ENCODE measurements around the gene MBOAT1.
A peak's percentile ranks its signal among the peaks of the same experiment; 100 is the strongest.

MBOAT1 gene

DNA sequence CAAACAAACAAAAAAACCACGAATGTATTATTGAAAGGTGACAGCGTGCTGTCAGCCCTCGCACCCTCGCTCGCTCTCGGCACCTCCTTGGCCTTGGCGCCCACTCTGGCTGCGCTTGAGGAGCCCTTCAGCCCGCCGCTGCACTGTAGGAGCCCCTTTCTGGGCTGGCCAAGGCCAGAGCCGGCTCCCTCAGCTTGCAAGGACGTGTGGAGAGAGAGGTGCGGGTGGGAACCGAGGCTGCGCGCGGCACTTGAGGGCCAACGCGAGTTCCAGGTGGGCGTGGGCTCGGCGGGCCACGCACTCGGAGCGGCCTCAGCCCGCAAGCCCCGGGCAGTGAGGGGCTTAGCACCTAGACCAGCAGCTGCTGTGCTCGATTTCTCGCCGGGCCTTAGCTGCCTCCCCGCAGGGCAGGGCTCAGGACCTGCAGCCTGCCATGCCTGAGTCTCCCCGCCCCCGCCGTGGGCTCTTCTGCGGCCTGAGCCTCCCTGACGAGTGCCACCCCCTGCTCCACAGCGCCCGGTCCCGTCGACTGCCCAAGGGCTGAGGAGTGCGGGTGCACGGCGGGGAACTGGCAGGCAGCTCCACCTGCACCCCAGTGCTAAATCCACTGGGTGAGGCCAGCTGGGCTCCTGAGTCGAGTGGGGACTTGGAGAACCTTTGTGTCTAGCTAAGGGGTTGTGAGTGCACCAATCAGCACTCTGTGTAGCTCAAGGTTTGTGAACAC is 20.9 kb upstream of the MBOAT1 start:
- DNase-seq: no peak

GRCh38 chr6:20232188-20232587 is 19.9 kb upstream of the MBOAT1 start:
- DNase-seq: no peak

GRCh38 chr6:20230401-20231119 is 18.3 kb upstream of the MBOAT1 start:
- no peak for DNase-seq

DNA sequence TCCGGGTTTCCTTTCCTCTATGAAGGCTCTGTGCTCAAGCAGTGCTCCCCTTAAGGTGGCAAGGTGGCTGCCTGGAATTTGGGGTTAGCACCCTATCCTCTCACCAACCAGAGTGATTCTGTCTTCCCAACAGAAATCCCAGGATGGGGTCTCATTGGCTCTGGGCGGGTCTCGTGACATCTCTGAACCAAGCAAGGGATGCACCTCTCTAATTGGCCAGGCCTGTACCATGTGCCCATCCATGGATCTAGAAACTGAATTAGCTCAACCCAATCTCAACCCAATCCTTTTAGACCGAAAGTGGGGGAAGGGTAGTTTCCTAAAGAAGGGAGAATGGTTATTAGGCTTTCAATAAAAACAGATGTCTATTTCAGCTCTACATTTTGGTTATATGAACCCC is 17.6 kb upstream of the MBOAT1 start:
- DNase-seq: no peak

- DNase-seq: no peak
Measured at GRCh38 chr6:20227350-20227749, 15.1 kb upstream of the MBOAT1 start.

GRCh38 chr6:20223141-20223540 is 10.9 kb upstream of the MBOAT1 start:
- no peak for DNase-seq

- DNase-seq: no peak
Measured at GRCh38 chr6:20221421-20221820, 9.2 kb upstream of the MBOAT1 start.

DNA sequence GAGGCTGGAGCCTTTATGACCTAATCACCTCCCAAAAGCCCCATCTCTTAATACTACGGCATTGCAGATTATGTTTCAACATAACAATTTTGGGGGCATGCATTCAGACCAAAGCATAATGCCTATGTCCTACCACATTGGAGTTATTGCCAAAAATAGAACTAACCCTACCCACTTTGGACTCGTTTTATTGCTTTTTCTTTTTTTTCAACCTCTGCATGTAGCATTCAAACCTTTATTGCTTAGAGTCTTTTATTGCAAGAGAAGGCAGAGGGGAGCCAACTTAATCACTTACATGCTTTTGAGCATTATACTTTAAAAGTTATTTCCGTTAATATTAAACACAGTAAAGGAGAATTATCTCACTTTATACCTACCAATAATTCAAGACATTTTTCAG is 8.1 kb upstream of the MBOAT1 start:
- DNase-seq: no peak

DNA sequence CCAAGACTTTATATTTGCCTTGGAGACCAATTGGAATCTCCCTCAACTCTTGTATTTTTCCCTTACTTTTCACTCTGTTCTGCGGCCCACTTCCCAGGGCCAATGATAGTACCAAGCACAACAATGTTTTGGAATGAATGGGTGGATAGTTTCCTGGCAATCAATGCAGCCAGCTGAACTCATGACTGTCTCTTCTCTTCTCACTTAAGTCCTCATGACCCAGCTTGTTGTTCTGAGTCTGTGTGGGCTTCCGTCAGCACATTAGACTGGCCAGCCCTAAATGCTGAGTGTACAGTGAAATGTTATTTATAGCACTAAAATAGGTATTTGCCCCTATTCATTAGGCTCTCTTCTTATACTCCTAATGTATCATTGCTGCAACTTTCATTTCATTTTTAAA is 5.6 kb upstream of the MBOAT1 start:
- no peak for DNase-seq

- DNase-seq: no peak
Measured at GRCh38 chr6:20217324-20217855, 5.1 kb upstream of the MBOAT1 start.

- DNase-seq: no peak
Measured at GRCh38 chr6:20215310-20215709, 3.0 kb upstream of the MBOAT1 start.

DNA sequence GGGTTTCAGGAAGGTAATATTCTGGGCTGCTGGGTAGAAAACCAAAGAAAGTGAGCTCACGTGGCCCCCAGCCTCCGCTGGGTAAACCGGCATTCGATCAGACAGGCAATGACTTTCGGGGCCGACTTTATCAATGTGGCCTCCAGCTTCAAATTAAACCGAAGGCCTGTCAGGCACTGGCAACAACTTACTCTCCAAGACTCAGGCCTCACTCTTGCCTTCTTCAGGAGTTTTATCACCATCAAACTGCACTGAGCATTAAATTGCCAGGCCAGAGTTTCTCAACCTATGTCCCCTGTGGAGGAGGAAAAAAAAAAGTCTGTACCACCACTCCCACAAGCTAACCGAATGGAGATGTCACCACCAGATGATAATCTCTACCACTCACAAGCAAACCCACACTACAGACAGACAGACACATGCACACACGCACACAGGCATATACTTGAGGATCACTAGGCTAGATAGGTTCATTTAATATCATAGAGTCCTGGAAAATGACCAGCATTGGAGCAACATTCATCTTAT is 1.1 kb upstream of the MBOAT1 start:
- peak in 1 of 3 experiments; percentile 41 for DNase-seq

- peak; percentile 33 to 88 (median 87) for DNase-seq
Measured at GRCh38 chr6:20211941-20212391, 303 bp downstream of the MBOAT1 start.

- peak in 1 of 3 experiments; percentile 24 for DNase-seq
Measured at GRCh38 chr6:20211037-20211940, 980 bp downstream of the MBOAT1 start.

GRCh38 chr6:20210158-20210557 is 2.1 kb downstream of the MBOAT1 start:
- no peak for DNase-seq

- DNase-seq: no peak
Measured at GRCh38 chr6:20208687-20209378, 3.4 kb downstream of the MBOAT1 start.

GRCh38 chr6:20207088-20207418 is 5.2 kb downstream of the MBOAT1 start:
- DNase-seq: no peak

- no peak for DNase-seq
Measured at GRCh38 chr6:20205722-20206161, 6.5 kb downstream of the MBOAT1 start.

DNA sequence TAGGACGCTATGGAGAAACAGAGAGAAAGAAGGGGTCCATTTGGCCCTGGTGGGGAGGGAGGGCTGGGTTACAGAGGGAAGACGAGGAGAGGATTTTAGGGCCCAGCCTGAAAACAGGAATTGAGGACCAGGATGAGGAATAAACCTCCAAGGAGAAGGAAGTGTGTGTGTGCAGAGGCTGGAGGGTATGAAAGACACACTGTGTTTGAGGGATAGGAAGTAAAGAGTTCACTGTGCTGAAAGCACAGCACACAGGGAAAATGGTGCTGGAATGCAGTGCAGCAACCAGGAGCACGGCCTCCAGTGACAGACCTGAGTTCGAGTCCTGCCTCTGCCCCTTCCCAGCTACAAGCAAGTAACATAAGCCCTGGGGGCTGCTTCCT is 7.8 kb downstream of the MBOAT1 start:
- DNase-seq: no peak

DNA sequence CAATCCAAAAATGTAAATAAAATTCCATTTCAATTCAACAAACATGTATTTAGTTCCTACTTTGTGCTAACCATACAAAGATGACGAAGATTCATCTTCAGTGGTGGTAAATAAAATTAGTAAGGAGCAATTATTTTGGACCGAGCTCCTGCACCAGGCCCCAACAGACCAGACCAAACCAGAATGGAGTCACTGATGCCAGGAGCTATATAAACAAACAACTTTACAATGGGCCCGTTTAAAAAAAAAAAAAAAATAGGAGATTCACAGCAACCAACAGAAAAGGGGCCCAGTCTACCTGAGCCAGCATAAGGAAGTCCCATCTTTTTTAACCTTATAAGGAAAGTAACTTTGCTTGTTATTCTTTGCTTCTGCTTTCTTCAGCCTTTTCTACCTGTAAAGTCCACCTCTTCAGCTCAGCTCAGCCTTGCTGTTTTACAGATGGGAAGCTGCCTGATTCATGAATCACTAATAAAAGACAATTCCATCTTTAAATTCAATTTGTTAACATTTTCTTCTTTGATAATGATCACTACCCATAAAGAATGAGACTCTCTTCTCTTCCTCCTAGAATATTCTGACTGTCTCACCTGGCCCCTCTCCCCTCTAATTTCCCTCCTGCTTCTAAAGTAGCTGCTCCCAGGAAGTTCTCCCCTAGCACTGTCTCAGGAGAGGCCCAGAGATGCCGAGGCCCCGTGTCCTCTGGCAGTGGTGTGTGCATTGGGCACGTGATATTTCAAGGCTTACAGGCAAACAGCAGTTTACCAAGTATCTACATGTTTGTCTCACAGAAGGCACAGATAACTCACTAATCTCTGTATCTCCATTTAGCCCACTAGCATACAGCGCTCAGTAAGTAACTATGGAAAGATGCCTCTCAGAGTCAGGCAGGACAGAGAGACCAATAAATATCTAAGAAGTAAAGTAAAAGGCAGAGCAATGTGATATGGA is 8.4 kb downstream of the MBOAT1 start:
- DNase-seq: no peak

DNA sequence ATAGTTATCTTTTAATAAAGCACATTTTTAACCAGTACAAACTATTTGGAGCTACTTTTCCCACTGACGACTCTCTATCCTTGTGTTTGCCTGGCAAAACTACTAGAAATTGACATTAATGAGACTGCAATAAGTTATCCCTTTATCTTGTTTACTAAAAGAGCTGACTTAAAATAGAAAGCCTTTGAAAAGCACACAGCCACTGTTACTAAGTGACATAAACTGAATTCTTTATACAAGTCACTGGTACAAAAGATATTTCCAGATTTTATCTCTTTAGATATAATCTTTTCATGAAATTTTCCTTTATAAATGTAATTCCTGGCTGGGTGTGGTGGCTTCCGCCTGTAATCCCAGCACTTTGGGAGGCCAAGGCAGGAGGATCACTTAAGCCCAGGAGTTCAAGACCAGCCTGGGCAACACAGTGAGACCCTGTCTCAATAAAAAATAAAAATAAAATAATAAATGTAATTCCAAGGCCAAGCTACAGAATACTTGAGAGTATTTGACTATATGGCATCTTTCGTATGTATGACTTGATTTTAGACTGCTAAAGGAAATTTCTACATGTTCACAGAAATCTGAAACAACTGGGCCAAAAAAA is 9.5 kb downstream of the MBOAT1 start:
- no peak for DNase-seq

Data from NCI-H1417 (cell line).